ENCODE results near the gene PARP4.
"Not testable (repeated sequence)": the region's sequence is repeated elsewhere in the genome, so short reads cannot be mapped to it uniquely, and the experiment has no call there.

The PARP4 gene

GRCh38 chr13:24512197-24512907, at the start of gene PARP4:
Gene PARP4 (minus strand): TSS chr13:24512778. CDS start chr13:24503776, 9,002 bp downstream.
- Histone ChIP-seq H3K36me3 (ENCODE audit: insufficient read depth, low read length) (no peaks in the 10 kb centered on the region), H3K4me1 (ENCODE audit: insufficient read depth, low read length) (0 out of 2 replicates have a peak, but pooled peaks cover 4% of the 10 kb centered on the region), H3K9ac (ENCODE audit: low read depth, low read length) (peak within 1 kb of the TSS; percentile 73), H3K9me3 (ENCODE audit: control insufficient read depth, insufficient read depth, low read length) (no peaks in the 10 kb centered on the region)

- H3K9me3 ChIP-seq (ENCODE audit: control insufficient read depth, insufficient read depth, low read length); H3K36me3 ChIP-seq (ENCODE audit: insufficient read depth, low read length); H3K9ac ChIP-seq (ENCODE audit: low read depth, low read length); H3K4me1 ChIP-seq (ENCODE audit: insufficient read depth, low read length): not testable (repeated sequence)
Measured at GRCh38 chr13:24560579-24561187, 48.1 kb upstream of the PARP4 start.

- H3K4me1 ChIP-seq (ENCODE audit: insufficient read depth, low read length); H3K9me3 ChIP-seq (ENCODE audit: control insufficient read depth, insufficient read depth, low read length); H3K36me3 ChIP-seq (ENCODE audit: insufficient read depth, low read length); H3K9ac ChIP-seq (ENCODE audit: low read depth, low read length): not testable (repeated sequence)
Measured at GRCh38 chr13:24559431-24560218, 47.0 kb upstream of the PARP4 start.

GRCh38 chr13:24557081-24557480, 44.5 kb upstream of the PARP4 start:
- H3K4me1 ChIP-seq (ENCODE audit: insufficient read depth, low read length): no peaks in the 10 kb centered on the region
- no peak overlapping the region for H3K9ac ChIP-seq (ENCODE audit: low read depth, low read length)
- no peaks in the 10 kb centered on the region for H3K9me3 ChIP-seq (ENCODE audit: control insufficient read depth, insufficient read depth, low read length)
- H3K36me3 ChIP-seq (ENCODE audit: insufficient read depth, low read length): no peaks in the 10 kb centered on the region

- H3K36me3 ChIP-seq (ENCODE audit: insufficient read depth, low read length); H3K9me3 ChIP-seq (ENCODE audit: control insufficient read depth, insufficient read depth, low read length); H3K9ac ChIP-seq (ENCODE audit: low read depth, low read length); H3K4me1 ChIP-seq (ENCODE audit: insufficient read depth, low read length): not testable (repeated sequence)
Measured at GRCh38 chr13:24553892-24554291, 41.3 kb upstream of the PARP4 start.

- peak overlapping the region; percentile 70 for H3K9ac ChIP-seq (ENCODE audit: low read depth, low read length)
- H3K4me1 ChIP-seq (ENCODE audit: insufficient read depth, low read length); H3K36me3 ChIP-seq (ENCODE audit: insufficient read depth, low read length): not testable (repeated sequence)
Measured at GRCh38 chr13:24541476-24542352, 29.1 kb upstream of the PARP4 start.

GRCh38 chr13:24541127-24541475, 28.5 kb upstream of the PARP4 start:
- Histone ChIP-seq H3K9ac (ENCODE audit: low read depth, low read length) (peak overlapping the region; percentile 70), H3K9me3 (ENCODE audit: control insufficient read depth, insufficient read depth, low read length) (no peaks in the 10 kb centered on the region; the same call in 1 of the 2 replicates), H3K36me3 (ENCODE audit: insufficient read depth, low read length) (no peaks in the 10 kb centered on the region), H3K4me1 (ENCODE audit: insufficient read depth, low read length) (no peaks in the 10 kb centered on the region)

More at GRCh38 chr13:24541476-24542352, 29.1 kb upstream of the PARP4 start:
- H3K9me3 ChIP-seq (ENCODE audit: control insufficient read depth, insufficient read depth, low read length): not testable (repeated sequence)

- no peaks in the 10 kb centered on the region; the same call in 1 of the 2 replicates for H3K9me3 ChIP-seq (ENCODE audit: control insufficient read depth, insufficient read depth, low read length)
- H3K9ac ChIP-seq (ENCODE audit: low read depth, low read length): peak overlapping the region; percentile 70; the same call in 1 of the 2 replicates
- no peaks in the 10 kb centered on the region for H3K36me3 ChIP-seq (ENCODE audit: insufficient read depth, low read length)
- H3K4me1 ChIP-seq (ENCODE audit: insufficient read depth, low read length): no peaks in the 10 kb centered on the region
Measured at GRCh38 chr13:24540236-24541126, 27.9 kb upstream of the PARP4 start.

GRCh38 chr13:24539500-24540165, 27.1 kb upstream of the PARP4 start:
- no peaks in the 10 kb centered on the region for H3K36me3 ChIP-seq (ENCODE audit: insufficient read depth, low read length)

GRCh38 chr13:24529478-24529877, 16.9 kb upstream of the PARP4 start:
- H3K9me3 ChIP-seq (ENCODE audit: control insufficient read depth, insufficient read depth, low read length): no peaks in the 10 kb centered on the region
- no peak overlapping the region for H3K9ac ChIP-seq (ENCODE audit: low read depth, low read length)
- H3K4me1 ChIP-seq (ENCODE audit: insufficient read depth, low read length): peaks cover 8% of the 10 kb centered on the region; the same call in 1 of the 2 replicates
- no peaks in the 10 kb centered on the region for H3K36me3 ChIP-seq (ENCODE audit: insufficient read depth, low read length)

More at GRCh38 chr13:24539500-24540165, 27.1 kb upstream of the PARP4 start:
- no peak overlapping the region for H3K9ac ChIP-seq (ENCODE audit: low read depth, low read length)
- no peaks in the 10 kb centered on the region; the same call in 1 of the 2 replicates for H3K9me3 ChIP-seq (ENCODE audit: control insufficient read depth, insufficient read depth, low read length)
- H3K4me1 ChIP-seq (ENCODE audit: insufficient read depth, low read length): no peaks in the 10 kb centered on the region

- Histone ChIP-seq H3K4me1 (ENCODE audit: insufficient read depth, low read length) (peaks cover 8% of the 10 kb centered on the region; the same call in 1 of the 2 replicates), H3K9ac (ENCODE audit: low read depth, low read length) (no peak overlapping the region), H3K36me3 (ENCODE audit: insufficient read depth, low read length) (no peaks in the 10 kb centered on the region), H3K9me3 (ENCODE audit: control insufficient read depth, insufficient read depth, low read length) (no peaks in the 10 kb centered on the region)
Measured at GRCh38 chr13:24528816-24529398, 16.3 kb upstream of the PARP4 start.

- H3K9ac ChIP-seq (ENCODE audit: low read depth, low read length): no peak overlapping the region
- no peaks in the 10 kb centered on the region for H3K36me3 ChIP-seq (ENCODE audit: insufficient read depth, low read length)
- H3K9me3 ChIP-seq (ENCODE audit: control insufficient read depth, insufficient read depth, low read length): no peaks in the 10 kb centered on the region
- peaks cover 8% of the 10 kb centered on the region; the same call in 1 of the 2 replicates for H3K4me1 ChIP-seq (ENCODE audit: insufficient read depth, low read length)
Measured at GRCh38 chr13:24527266-24527775, 14.7 kb upstream of the PARP4 start.
